Progenitor cell of endocrine pancreas (in vitro differentiated cells): Measurements from ENCODE around the gene GOLGA6L10. TPM values are rescaled to one million over a fixed set of nuclear protein-coding genes. Genes with fewer than 3 reads are reported as not detected.
"Not testable (repeated sequence)": the region's sequence is repeated elsewhere in the genome, so short reads cannot be mapped to it uniquely, and the experiment has no call there.

Experiments used
- DNase-seq: peaks from one replicate; pipeline ENCODE4 v3.0.0; 2021; ENCODE audit warnings: low spot score; ENCODE audit not compliant: unreplicated experiment
- H3K27ac Mint-ChIP-seq: 2 replicates; pipeline ENCODE4 v1.8.0; 2021; ENCODE audit warnings: mild to moderate bottlenecking, moderate library complexity, mixed read lengths
- H3K27me3 Mint-ChIP-seq: 2 replicates; pipeline ENCODE4 v1.8.0; 2021; ENCODE audit warnings: mixed read lengths
- H3K36me3 Mint-ChIP-seq: 2 replicates; pipeline ENCODE4 v1.8.0; 2022; ENCODE audit warnings: mixed read lengths; ENCODE audit not compliant: insufficient read depth
- H3K4me1 Mint-ChIP-seq: 2 replicates; pipeline ENCODE4 v1.8.0; 2021; ENCODE audit warnings: low read depth, mixed read lengths
- H3K4me3 Mint-ChIP-seq: 2 replicates; pipeline ENCODE4 v1.8.0; 2021; ENCODE audit warnings: low read depth, mild to moderate bottlenecking, moderate library complexity, mixed read lengths
- H3K9me3 Mint-ChIP-seq: 2 replicates; pipeline ENCODE4 v1.8.0; 2021; ENCODE audit warnings: low read depth, mixed read lengths
- long read RNA-seq: library from polyadenylated mRNA; unstranded; transcript quantifications from one replicate; pipeline ENCODE4 v2.0.0, GENCODE V29; 2020
- total RNA-seq: library from RNA; stranded (reverse); gene quantifications from 2 replicates; pipeline ENCODE4 v1.2.1, GENCODE V29; 2021
- TF ChIP-seq, protein P1 (sequence below): fragments of 200-600 bp; sonication (generic); IDR thresholded peaks from one replicate; pipeline ENCODE4 v1.5.0; 2021; ENCODE audit warnings: antibody characterized with exemption, mild to moderate bottlenecking; ENCODE audit not compliant: unreplicated experiment

Gene GOLGA6L10, protein sequence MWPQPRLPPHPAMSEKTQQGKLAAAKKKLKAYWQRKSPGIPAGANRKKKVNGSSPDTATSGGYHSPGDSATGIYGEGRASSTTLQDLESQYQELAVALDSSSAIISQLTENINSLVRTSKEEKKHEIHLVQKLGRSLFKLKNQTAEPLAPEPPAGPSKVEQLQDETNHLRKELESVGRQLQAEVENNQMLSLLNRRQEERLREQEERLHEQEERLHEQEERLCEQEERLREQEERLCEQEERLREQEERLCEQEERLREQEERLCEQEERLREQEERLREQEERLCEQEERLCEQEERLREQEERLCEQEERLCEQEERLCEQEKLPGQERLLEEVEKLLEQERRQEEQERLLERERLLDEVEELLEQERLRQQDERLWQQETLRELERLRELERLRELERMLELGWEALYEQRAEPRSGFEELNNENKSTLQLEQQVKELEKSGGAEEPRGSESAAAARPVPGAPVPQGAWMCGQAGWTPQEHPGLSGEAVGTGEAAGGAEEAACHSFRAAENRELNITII
- total RNA-seq, result 8.7 and 9.5 TPM in 2 replicates
- long read RNA-seq, result 0 reads

DNA sequence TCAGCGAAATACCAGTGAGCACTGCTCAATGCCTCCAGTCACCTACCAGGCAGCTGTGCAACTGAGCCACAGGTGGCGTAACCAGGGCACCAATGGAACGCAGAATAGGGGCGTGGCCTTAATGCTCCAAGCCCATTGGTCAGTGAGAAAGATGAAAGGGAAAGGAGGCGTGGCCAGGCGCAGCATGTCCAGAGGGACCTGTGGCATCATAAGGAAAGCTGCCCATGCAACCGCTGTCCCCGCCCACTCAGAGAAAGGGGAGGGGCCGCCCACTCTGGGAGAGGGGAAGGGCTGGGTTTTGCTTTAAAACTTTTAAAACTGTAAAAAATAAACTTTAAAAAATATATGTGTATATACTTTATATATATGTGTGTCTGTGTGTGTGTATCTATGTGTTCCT, at the start of gene GOLGA6L10:
Gene GOLGA6L10 (minus strand): TSS at position 101 of the 400 bp plus-strand sequence. CDS start 100 bp downstream, at position 1.
- H3K9me3 Mint-ChIP-seq, H3K4me3 Mint-ChIP-seq, H3K27me3 Mint-ChIP-seq, H3K4me1 Mint-ChIP-seq, H3K36me3 Mint-ChIP-seq, H3K27ac Mint-ChIP-seq, DNase-seq: not testable (repeated sequence)

- TF ChIP-seq, protein P1, sequence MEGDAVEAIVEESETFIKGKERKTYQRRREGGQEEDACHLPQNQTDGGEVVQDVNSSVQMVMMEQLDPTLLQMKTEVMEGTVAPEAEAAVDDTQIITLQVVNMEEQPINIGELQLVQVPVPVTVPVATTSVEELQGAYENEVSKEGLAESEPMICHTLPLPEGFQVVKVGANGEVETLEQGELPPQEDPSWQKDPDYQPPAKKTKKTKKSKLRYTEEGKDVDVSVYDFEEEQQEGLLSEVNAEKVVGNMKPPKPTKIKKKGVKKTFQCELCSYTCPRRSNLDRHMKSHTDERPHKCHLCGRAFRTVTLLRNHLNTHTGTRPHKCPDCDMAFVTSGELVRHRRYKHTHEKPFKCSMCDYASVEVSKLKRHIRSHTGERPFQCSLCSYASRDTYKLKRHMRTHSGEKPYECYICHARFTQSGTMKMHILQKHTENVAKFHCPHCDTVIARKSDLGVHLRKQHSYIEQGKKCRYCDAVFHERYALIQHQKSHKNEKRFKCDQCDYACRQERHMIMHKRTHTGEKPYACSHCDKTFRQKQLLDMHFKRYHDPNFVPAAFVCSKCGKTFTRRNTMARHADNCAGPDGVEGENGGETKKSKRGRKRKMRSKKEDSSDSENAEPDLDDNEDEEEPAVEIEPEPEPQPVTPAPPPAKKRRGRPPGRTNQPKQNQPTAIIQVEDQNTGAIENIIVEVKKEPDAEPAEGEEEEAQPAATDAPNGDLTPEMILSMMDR, result no peak
- Mint-ChIP-seq H3K27ac (no peak overlapping the region), H3K4me3 (no peak overlapping the region), H3K27me3 (no peaks in the 10 kb centered on the region), H3K9me3 (peaks cover 4% of the 10 kb centered on the region), H3K36me3 (peaks cover 2% of the 10 kb centered on the region), H3K4me1 (peaks cover 14% of the 10 kb centered on the region)
- no peak for DNase-seq
Observed at GRCh38 chr15:82398785-82399184, 49.5 kb upstream of the GOLGA6L10 start.

DNA sequence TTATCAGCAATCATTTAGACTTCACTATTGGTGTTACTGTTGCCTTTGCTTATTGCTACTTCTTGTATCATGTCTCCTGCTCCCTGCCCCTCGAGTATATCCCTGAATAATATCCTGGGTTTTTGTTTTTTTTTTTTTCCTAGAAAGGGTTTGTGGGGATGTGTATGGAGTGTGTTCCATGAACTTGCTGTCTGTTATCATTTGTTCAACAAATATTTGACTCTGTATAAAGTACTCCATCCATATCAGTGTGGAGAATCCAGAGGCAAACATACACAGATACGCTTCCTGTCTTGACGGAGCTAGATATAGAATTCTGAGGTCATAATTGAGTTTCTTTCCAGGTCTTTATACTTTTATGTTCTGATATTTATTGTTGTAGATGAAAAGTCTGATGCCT, 48.5 kb upstream of the GOLGA6L10 start:
- H3K27ac Mint-ChIP-seq, result no peak overlapping the region
- no peak overlapping the region for H3K4me3 Mint-ChIP-seq
- H3K36me3 Mint-ChIP-seq, result peaks cover 2% of the 10 kb centered on the region
- DNase-seq, result no peak
- peaks cover 14% of the 10 kb centered on the region for H3K4me1 Mint-ChIP-seq
- no peaks in the 10 kb centered on the region for H3K27me3 Mint-ChIP-seq
- H3K9me3 Mint-ChIP-seq, result peaks cover 4% of the 10 kb centered on the region
- TF ChIP-seq, protein P1, result no peak

DNA sequence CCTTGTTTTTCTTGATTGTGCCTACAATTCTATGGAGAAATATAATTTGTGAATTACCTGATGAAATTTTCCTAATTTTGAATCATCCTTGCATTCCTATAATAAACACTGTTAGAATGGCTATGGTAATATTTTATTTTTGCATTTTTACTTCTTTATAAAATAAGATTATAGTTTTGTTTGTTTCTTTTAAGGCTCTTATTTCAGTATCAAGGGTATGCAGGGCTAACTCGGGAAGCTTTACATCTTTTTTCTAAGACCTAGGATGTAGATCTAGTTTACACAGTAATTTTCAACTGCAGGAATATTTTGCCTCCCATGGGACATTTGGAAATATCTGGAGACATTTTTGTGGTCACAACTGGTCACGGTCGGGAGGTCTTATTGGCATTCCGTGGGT, 46.5 kb upstream of the GOLGA6L10 start:
- not testable (repeated sequence) for H3K27me3 Mint-ChIP-seq, H3K4me3 Mint-ChIP-seq, H3K36me3 Mint-ChIP-seq, DNase-seq, H3K27ac Mint-ChIP-seq, H3K9me3 Mint-ChIP-seq, H3K4me1 Mint-ChIP-seq

GRCh38 chr15:82393671-82394070, 44.4 kb upstream of the GOLGA6L10 start:
- TF ChIP-seq, protein P1, result no peak
- Mint-ChIP-seq H3K4me3 (no peak overlapping the region), H3K27me3 (no peaks in the 10 kb centered on the region), H3K4me1 (peaks cover 21% of the 10 kb centered on the region), H3K27ac (no peak overlapping the region), H3K36me3 (peaks cover 3% of the 10 kb centered on the region), H3K9me3 (peaks cover 4% of the 10 kb centered on the region)
- no peak for DNase-seq

DNA sequence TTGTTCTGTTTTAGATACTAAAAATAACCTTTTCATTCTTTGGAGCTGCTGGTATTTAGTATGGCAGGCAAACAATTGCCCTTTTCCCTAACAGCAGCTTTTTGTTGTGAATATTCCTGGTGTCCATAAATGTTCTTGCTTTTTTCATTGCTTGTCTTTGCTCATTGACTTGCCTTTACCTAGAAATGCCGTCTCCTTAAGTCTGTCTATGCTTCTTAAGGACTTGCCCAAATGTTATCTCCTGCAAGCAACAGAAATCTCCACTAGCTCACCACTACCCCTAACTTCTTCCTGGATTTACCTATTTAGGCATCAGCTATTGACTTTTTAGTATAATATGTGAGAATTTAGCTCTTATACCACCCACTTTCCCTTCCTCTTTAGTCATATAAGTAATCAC, 42.8 kb upstream of the GOLGA6L10 start:
- H3K4me1 Mint-ChIP-seq, result peaks cover 17% of the 10 kb centered on the region
- H3K4me3 Mint-ChIP-seq, H3K9me3 Mint-ChIP-seq, H3K27me3 Mint-ChIP-seq, H3K27ac Mint-ChIP-seq, H3K36me3 Mint-ChIP-seq, DNase-seq: not testable (repeated sequence)

- not testable (repeated sequence) for H3K4me3 Mint-ChIP-seq, H3K27me3 Mint-ChIP-seq, DNase-seq, H3K9me3 Mint-ChIP-seq, H3K36me3 Mint-ChIP-seq
- H3K27ac Mint-ChIP-seq, result peak overlapping the region; percentile 19
- H3K4me1 Mint-ChIP-seq, result peaks cover 17% of the 10 kb centered on the region
Observed at GRCh38 chr15:82390152-82390551, 40.9 kb upstream of the GOLGA6L10 start.

DNA sequence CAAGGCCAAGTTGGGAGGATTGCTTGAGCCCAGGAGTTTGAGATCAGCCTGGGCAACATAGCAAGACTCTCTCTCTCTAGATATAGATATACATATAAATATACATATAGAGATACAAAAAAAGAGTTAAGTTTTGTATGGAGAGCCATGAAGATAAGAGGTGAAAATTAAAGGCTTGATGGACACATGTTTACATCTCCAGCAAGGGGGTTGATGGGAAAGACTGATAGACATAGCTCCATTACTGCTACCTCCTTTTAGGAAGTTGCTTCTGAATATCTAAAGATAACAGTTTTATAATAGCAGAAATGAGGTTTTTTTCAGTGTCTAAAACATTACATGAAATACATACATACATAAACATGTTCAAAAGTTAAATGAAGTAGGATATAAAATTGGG, 37.9 kb upstream of the GOLGA6L10 start:
- not testable (repeated sequence) for H3K36me3 Mint-ChIP-seq, H3K4me3 Mint-ChIP-seq, DNase-seq, H3K27ac Mint-ChIP-seq, H3K27me3 Mint-ChIP-seq, H3K9me3 Mint-ChIP-seq
- peaks cover 20% of the 10 kb centered on the region for H3K4me1 Mint-ChIP-seq

GRCh38 chr15:82381330-82381955, 32.2 kb upstream of the GOLGA6L10 start:
- peaks cover 11% of the 10 kb centered on the region for H3K4me1 Mint-ChIP-seq
- H3K27ac Mint-ChIP-seq, H3K4me3 Mint-ChIP-seq, H3K9me3 Mint-ChIP-seq, H3K27me3 Mint-ChIP-seq, DNase-seq, H3K36me3 Mint-ChIP-seq: not testable (repeated sequence)
